Measurements from ENCODE around the gene SCAMP1. TPM values are rescaled to one million over a fixed set of nuclear protein-coding genes. Genes with fewer than 3 reads are reported as not detected.

SCAMP1 gene
- total and polyA plus RNA-seq, 8 donors = 31.9 to 58.2 (median 46.1) TPM

DNA sequence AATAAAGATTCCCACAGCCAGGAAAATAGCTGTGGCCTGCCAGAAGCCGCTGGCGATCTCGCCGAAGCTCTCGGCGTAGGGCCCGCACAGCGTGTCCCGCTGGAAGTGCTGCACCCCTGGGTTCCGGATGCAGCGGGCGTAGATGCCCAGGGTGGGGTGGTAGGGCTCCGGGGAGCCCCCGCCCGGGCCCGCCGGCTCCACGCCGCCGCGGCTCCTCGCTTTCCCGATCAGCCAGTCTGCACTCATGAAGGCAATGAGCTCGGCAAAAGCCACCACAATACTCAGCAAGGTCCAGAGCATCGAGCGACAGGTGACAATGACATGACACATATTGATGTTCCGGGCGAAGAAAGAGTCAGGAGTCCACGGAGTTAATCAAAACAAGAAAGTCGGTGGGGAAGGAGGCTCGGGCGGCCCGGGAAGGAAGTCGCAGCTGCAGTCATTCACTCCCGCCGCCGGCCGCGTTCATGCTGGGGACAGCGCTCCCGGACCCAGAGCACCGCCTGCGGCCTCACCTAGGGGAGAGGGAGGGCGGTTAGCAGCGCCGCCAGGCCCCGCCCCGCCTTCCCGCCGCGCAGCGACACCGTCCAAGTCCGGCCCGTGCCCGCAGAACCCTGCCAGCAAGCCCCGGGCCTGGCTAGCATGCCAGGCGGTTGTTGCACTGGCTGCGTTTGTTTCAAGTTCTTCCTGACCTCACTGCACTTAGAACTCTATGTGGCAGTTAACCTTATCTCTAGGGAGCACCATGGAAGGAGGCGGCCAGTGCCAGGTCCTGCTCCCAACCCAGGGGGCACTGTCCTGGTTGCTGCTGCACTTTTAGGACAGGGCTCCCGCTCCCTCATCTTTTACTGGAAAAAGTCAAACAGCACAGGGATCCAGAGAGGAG lies 149.7 kb downstream of the SCAMP1 start:
- TF ChIP-seq CTCF (IDR thresholded peaks at IDR 0.05) = no peak
- Histone ChIP-seq H3K36me3 (peaks cover 0 to 20% of the 10 kb centered on the region in 2 donors), H3K9me3 (no peaks in the 10 kb centered on the region), H3K27ac (peak overlapping the region; percentile 72 to 78), H3K27me3 (no peaks in the 10 kb centered on the region), H3K4me3 (peak overlapping the region; percentile 40 to 71), H3K4me1 (peaks cover 24 to 75% of the 10 kb centered on the region in 2 donors)
- ATAC-seq = peak; percentile 94
- peak; percentile 36 to 98 (median 74) for DNase-seq
- intact Hi-C loops (cut with DNase I) = no loop called here

GRCh38 chr5:78511121-78511906 lies 150.9 kb downstream of the SCAMP1 start:
- peak; percentile 21 for ATAC-seq
- no peaks in the 10 kb centered on the region for H3K9me3 ChIP-seq

GRCh38 chr5:78512435-78512834 lies 152.0 kb downstream of the SCAMP1 start:
- Histone ChIP-seq H3K36me3 (peaks cover 0 to 3% of the 10 kb centered on the region in 2 donors), H3K4me3 (no peak overlapping the region), H3K4me1 (peaks cover 17 to 52% of the 10 kb centered on the region in 2 donors), H3K9me3 (no peaks in the 10 kb centered on the region), H3K27me3 (no peaks in the 10 kb centered on the region), H3K27ac (no peak overlapping the region)
- DNase-seq (no peak), ATAC-seq (no peak)
- intact Hi-C loops (cut with DNase I) = no loop called here
- no peak for TF ChIP-seq CTCF (IDR thresholded peaks at IDR 0.05)

More at GRCh38 chr5:78511121-78511906, 150.9 kb downstream of the SCAMP1 start:
- TF ChIP-seq CTCF (IDR thresholded peaks at IDR 0.05) = no peak
- Histone ChIP-seq H3K4me3 (peak overlapping the region in 1 of 2 donors; percentile 6), H3K27me3 (no peaks in the 10 kb centered on the region), H3K27ac (peak overlapping the region; percentile 72 to 78), H3K4me1 (peaks cover 17 to 63% of the 10 kb centered on the region in 2 donors), H3K36me3 (peaks cover 0 to 11% of the 10 kb centered on the region in 2 donors)
- peak in 1 of 4 donors; percentile 54 for DNase-seq
- intact Hi-C loops (cut with DNase I) = no loop called here

GRCh38 chr5:78513441-78513840 lies 153.0 kb downstream of the SCAMP1 start:
- no peak overlapping the region for H3K27ac ChIP-seq
- peaks cover 21 to 49% of the 10 kb centered on the region in 2 donors for H3K4me1 ChIP-seq
- H3K9me3 ChIP-seq = no peaks in the 10 kb centered on the region
- ATAC-seq (no peak), DNase-seq (no peak)
- H3K36me3 ChIP-seq = peaks cover 0 to 3% of the 10 kb centered on the region in 2 donors
- no peak for TF ChIP-seq CTCF (IDR thresholded peaks at IDR 0.05)
- H3K4me3 ChIP-seq = no peak overlapping the region
- H3K27me3 ChIP-seq = no peaks in the 10 kb centered on the region
- intact Hi-C loops (cut with DNase I) = no loop called here

Data from left lung (tissue), 10 donors.